Measurements from ENCODE around the gene CCNF. TPM values are rescaled to one million over a fixed set of nuclear protein-coding genes. Genes with fewer than 3 reads are reported as not detected.

The CCNF gene
- total RNA-seq, 2 experiments from 2014 or later = 0.81 to 1.3 TPM

- Mint-ChIP-seq H3K27ac (no peak within 1 kb of the TSS), H3K4me1 (ENCODE audit: low read depth) (peaks cover 7% of the 10 kb centered on the region)
These were observed 41.9 kb downstream of the CCNF start, which contains the start of gene NTN3 for GRCh38 chr16:2471016-2471652. NTN3 (plus strand) TSS chr16:2471297; CDS start chr16:2471702, 405 bp downstream.

GRCh38 chr16:2471653-2472487, 42.6 kb downstream of the CCNF start:
- Mint-ChIP-seq H3K4me3 (no peak overlapping the region), H3K4me1 (ENCODE audit: low read depth) (peaks cover 10% of the 10 kb centered on the region), H3K9me3 (no peaks in the 10 kb centered on the region), H3K27ac (no peak overlapping the region), H3K27me3 (peaks cover 34% of the 10 kb centered on the region), H3K36me3 (ENCODE audit: low read depth) (no peaks in the 10 kb centered on the region)
- no peak for ATAC-seq (ENCODE audit: poor library complexity)
- no peak overlapping the region for H3K4me3 ChIP-seq (ENCODE audit: low read length)
- peaks cover 44 to 59% of the 10 kb centered on the region in 2 experiments for H3K27me3 ChIP-seq (ENCODE audit: control insufficient read depth in 1 of 2, insufficient read depth in 2 of 2, low read length in 2 of 2)
- ChIA-PET CTCF (no interaction called here), POLR2A (interaction anchor here (0.6 kb wide), 1 partner anchor 664 kb away, joined by 3 read pairs; no protein-coding TSS in a partner anchor)
- no peak overlapping the region for H3K27ac ChIP-seq (ENCODE audit: low read depth in 1 of 2, low read length in 2 of 2)
- no peak for DNase-seq
- intact Hi-C loops (cut with DNase I, micrococcal nuclease) = loop anchor here in 1 of 2 experiments (5.0 kb wide), 1 partner anchor 40 kb away; no protein-coding TSS in a partner anchor
- no peak for TF ChIP-seq CTCF (IDR thresholded peaks at IDR 0.05)
- H3K36me3 ChIP-seq (ENCODE audit: insufficient read depth, low read length) = no peaks in the 10 kb centered on the region
- H3K4me1 ChIP-seq (ENCODE audit: insufficient read depth, low read length) = peaks cover 55% of the 10 kb centered on the region
- H3K9me3 ChIP-seq (ENCODE audit: control insufficient read depth in 1 of 2, insufficient read depth in 1 of 2, low read length in 2 of 2) = peaks cover 0 to 11% of the 10 kb centered on the region in 2 experiments

More at GRCh38 chr16:2471016-2471652, 41.9 kb downstream of the CCNF start, which contains the start of gene NTN3:
- H3K9me3 ChIP-seq (ENCODE audit: control insufficient read depth in 1 of 2, insufficient read depth in 1 of 2, low read length in 2 of 2) = peaks cover 0 to 11% of the 10 kb centered on the region in 2 experiments
- DNase-seq (no peak), ATAC-seq (ENCODE audit: poor library complexity) (no peak)
- CTCF ChIA-PET = no interaction called here
- peaks cover 44 to 59% of the 10 kb centered on the region in 2 experiments for H3K27me3 ChIP-seq (ENCODE audit: control insufficient read depth in 1 of 2, insufficient read depth in 2 of 2, low read length in 2 of 2)
- H3K36me3 ChIP-seq (ENCODE audit: insufficient read depth, low read length) = no peaks in the 10 kb centered on the region
- TF ChIP-seq CTCF (IDR thresholded peaks at IDR 0.05) = no peak
- Mint-ChIP-seq H3K36me3 (ENCODE audit: low read depth) (no peaks in the 10 kb centered on the region), H3K27me3 (peaks cover 37% of the 10 kb centered on the region), H3K4me3 (no peak within 1 kb of the TSS), H3K9me3 (no peaks in the 10 kb centered on the region)
- POLR2A ChIA-PET = interaction anchor here (0.6 to 1.2 kb wide), 2 partner anchors 11 to 665 kb away, joined by 3 to 4 read pairs; partner anchors contain the start of gene TEDC2
- intact Hi-C loops (cut with DNase I, micrococcal nuclease) = loop anchor here in 1 of 2 experiments (5.0 kb wide), 1 partner anchor 39 kb away; no protein-coding TSS in a partner anchor
- no peak within 1 kb of the TSS for H3K27ac ChIP-seq (ENCODE audit: low read depth in 1 of 2, low read length in 2 of 2)
- peaks cover 51% of the 10 kb centered on the region for H3K4me1 ChIP-seq (ENCODE audit: insufficient read depth, low read length)
- no peak within 1 kb of the TSS for H3K4me3 ChIP-seq (ENCODE audit: low read length)

GRCh38 chr16:2472488-2472864, 43.2 kb downstream of the CCNF start:
- Histone ChIP-seq H3K27me3 (ENCODE audit: control insufficient read depth in 1 of 2, insufficient read depth in 2 of 2, low read length in 2 of 2) (peaks cover 44 to 53% of the 10 kb centered on the region in 2 experiments), H3K4me1 (ENCODE audit: insufficient read depth, low read length) (peaks cover 50% of the 10 kb centered on the region), H3K27ac (ENCODE audit: low read depth in 1 of 2, low read length in 2 of 2) (no peak overlapping the region), H3K9me3 (ENCODE audit: control insufficient read depth in 1 of 2, insufficient read depth in 1 of 2, low read length in 2 of 2) (peaks cover 0 to 11% of the 10 kb centered on the region in 2 experiments), H3K4me3 (ENCODE audit: low read length) (no peak overlapping the region), H3K36me3 (ENCODE audit: insufficient read depth, low read length) (no peaks in the 10 kb centered on the region)
- ATAC-seq (ENCODE audit: poor library complexity) = no peak
- H3K36me3 Mint-ChIP-seq (ENCODE audit: low read depth) = no peaks in the 10 kb centered on the region
- no peaks in the 10 kb centered on the region for H3K9me3 Mint-ChIP-seq
- intact Hi-C loops (cut with DNase I, micrococcal nuclease) = loop anchor here in 1 of 2 experiments (5.0 kb wide), 1 partner anchor 40 kb away; no protein-coding TSS in a partner anchor
- no peak for DNase-seq
- CTCF ChIA-PET = no interaction called here
- no peak overlapping the region for H3K27ac Mint-ChIP-seq
- H3K4me3 Mint-ChIP-seq = no peak overlapping the region
- H3K4me1 Mint-ChIP-seq (ENCODE audit: low read depth) = peaks cover 13% of the 10 kb centered on the region
- peaks cover 28% of the 10 kb centered on the region for H3K27me3 Mint-ChIP-seq
- POLR2A ChIA-PET = no interaction called here
- TF ChIP-seq CTCF (IDR thresholded peaks at IDR 0.05) = no peak

Data from CD4-positive, alpha-beta T cell (primary cell).